ENCODE measurements around the gene COG3. TPM values are rescaled to one million over a fixed set of nuclear protein-coding genes. Genes with fewer than 3 reads are reported as not detected.

COG3 gene
- total RNA-seq, 2 donors from 2014 or later, result 37.7 to 76.0 TPM

DNA sequence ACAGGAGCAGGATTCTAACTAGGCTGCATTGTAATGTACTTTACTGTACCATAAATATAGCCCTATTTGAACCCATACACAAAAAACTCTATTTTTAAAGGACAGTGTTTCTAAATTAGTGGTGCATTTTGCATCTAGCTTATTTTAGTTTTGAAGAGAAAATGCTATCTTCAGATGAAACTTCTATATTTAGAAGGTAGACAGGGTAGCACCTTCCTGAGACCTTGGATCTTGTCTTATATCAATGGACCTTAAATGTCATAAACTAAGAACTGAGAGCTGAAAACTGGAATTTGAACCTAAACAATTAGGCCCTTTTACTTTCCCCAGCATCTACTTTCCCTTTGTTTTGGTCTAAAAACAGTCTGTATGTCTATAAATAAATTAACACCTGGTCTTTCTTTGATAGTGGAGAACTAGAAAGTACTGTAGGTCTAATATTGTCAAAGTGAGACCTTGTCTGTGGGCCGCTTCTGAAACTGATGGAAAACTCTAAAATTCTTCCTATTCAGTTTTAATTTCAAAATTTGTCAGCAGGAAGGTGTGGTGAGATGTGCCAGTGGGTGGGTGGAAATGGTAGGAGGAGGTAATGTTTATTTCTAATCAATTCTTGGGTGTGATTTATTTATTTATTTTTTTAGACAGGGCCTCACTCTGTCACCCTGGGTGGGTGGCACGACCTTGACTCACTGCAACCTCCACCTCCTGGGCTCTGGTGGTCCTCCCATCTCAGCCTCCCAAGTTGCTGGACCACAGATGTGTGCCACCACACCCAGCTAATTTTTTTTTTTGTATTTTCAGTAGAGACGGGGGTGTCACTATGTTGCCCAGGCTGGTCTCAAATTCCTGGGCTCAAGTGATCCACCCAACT lies 10.1 kb downstream of the COG3 start:
- DNase-seq (ENCODE audit: low spot score), result no peak
- WGBS, result 92% methylated on average over 3 of the region's 3 CpGs
- no peak for TF ChIP-seq POLR2A (IDR thresholded peaks at IDR 0.05)
- TF ChIP-seq, protein P1, sequence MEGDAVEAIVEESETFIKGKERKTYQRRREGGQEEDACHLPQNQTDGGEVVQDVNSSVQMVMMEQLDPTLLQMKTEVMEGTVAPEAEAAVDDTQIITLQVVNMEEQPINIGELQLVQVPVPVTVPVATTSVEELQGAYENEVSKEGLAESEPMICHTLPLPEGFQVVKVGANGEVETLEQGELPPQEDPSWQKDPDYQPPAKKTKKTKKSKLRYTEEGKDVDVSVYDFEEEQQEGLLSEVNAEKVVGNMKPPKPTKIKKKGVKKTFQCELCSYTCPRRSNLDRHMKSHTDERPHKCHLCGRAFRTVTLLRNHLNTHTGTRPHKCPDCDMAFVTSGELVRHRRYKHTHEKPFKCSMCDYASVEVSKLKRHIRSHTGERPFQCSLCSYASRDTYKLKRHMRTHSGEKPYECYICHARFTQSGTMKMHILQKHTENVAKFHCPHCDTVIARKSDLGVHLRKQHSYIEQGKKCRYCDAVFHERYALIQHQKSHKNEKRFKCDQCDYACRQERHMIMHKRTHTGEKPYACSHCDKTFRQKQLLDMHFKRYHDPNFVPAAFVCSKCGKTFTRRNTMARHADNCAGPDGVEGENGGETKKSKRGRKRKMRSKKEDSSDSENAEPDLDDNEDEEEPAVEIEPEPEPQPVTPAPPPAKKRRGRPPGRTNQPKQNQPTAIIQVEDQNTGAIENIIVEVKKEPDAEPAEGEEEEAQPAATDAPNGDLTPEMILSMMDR (IDR thresholded peaks at IDR 0.05), result no peak
- no peak for TF ChIP-seq POLR2AphosphoS5 (IDR thresholded peaks at IDR 0.05)
- no peaks in the 10 kb centered on the region for H3K27me3 ChIP-seq (replicated peaks; ENCODE audit: insufficient read depth)
- H3K27ac ChIP-seq, result no peak overlapping the region
- H3K4me1 ChIP-seq (replicated peaks), result no peaks in the 10 kb centered on the region
- no peaks in the 10 kb centered on the region for H3K9me3 ChIP-seq
- H3K36me3 ChIP-seq, result no peaks in the 10 kb centered on the region
- no peak overlapping the region for H3K4me3 ChIP-seq
- intact Hi-C loops (cut with DNase I), result no loop called here

DNA sequence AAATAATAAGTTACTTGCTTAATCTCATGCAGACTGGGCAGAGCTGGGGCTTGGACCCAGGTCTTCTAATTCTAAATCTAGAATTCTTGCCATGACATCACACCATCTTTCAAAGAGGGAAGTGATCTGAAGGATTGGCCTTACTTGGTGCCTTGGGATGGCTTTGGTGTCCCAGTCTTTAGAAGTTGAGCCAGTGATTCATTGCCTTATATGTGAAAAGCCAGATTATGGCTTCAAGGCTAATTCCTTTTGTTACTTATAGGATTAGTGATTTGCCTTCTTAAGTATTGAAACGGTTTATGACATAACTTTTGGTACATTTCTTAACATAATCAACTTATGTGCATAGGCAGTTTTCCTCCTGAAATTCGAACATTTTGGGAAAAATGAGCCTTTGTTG lies 14.9 kb downstream of the COG3 start:
- intact Hi-C loops (cut with DNase I), result no loop called here
- Histone ChIP-seq H3K27me3 (replicated peaks; ENCODE audit: insufficient read depth) (no peaks in the 10 kb centered on the region), H3K36me3 (no peaks in the 10 kb centered on the region), H3K4me1 (replicated peaks) (no peaks in the 10 kb centered on the region), H3K4me3 (no peak overlapping the region), H3K27ac (no peak overlapping the region), H3K9me3 (no peaks in the 10 kb centered on the region)
- no peak for TF ChIP-seq POLR2AphosphoS5 (IDR thresholded peaks at IDR 0.05)
- TF ChIP-seq POLR2A (IDR thresholded peaks at IDR 0.05), result no peak
- TF ChIP-seq, protein P1 (IDR thresholded peaks at IDR 0.05), result no peak
- no peak for DNase-seq (ENCODE audit: low spot score)
- 91% methylated on average over 2 of the region's 2 CpGs for WGBS

DNA sequence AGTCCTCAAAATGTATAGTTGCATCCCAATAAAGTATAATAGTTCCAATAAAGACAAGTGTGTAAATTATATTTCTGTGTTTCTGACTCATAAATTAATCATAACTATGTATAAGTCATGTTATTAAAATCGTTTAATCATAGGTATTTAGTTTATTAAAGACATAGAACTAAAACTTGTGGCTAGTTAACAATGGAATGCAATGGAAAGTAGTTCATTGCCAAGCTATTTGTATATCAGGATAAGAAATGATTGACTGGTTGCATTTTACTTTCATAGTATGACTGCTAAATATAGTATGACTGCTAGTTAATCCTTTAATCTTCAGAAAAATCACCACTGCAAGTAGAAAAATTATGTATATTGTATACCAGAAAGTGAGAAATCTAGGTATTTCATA lies 16.9 kb downstream of the COG3 start:
- Histone ChIP-seq H3K27me3 (replicated peaks; ENCODE audit: insufficient read depth) (no peaks in the 10 kb centered on the region), H3K36me3 (peaks cover 0 to 1% of the 10 kb centered on the region in 2 donors), H3K4me1 (replicated peaks) (no peaks in the 10 kb centered on the region), H3K9me3 (no peaks in the 10 kb centered on the region), H3K27ac (no peak overlapping the region), H3K4me3 (no peak overlapping the region)
- intact Hi-C loops (cut with DNase I), result no loop called here
- TF ChIP-seq, protein P1 (IDR thresholded peaks at IDR 0.05), result no peak
- TF ChIP-seq POLR2A (IDR thresholded peaks at IDR 0.05) (no peak), POLR2AphosphoS5 (IDR thresholded peaks at IDR 0.05) (no peak)
- WGBS, result 56% methylated on average over 1 of the region's 1 CpG
- no peak for DNase-seq (ENCODE audit: low spot score)

DNA sequence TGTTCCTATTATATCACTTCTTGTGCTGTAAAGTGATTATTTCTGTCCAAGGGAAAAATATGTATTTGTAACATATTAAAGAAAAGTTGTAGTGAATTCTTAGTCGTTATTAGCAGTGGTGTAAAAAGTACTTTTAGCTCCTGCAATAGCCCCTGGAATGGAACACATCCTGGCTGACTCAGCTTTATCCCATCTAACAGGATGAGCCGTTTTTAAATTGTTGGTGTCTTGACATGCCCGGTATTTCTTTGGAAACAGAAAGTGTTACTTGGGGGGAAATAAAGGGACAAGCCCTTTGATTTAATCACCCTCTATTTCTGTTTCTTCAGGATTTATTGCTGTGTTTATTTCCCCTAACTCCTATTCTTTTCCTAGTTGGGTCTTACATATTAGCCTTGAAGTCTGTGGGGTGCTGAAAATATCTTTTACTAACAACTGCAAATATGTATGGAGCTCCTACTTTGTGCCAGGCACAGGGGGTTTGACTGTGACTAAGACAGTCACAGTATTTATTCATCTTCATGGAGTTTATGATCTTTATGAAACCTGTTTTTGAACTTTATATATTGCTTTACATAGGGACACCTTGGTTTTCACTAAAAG lies 17.9 kb downstream of the COG3 start:
- H3K9me3 ChIP-seq, result no peaks in the 10 kb centered on the region
- intact Hi-C loops (cut with DNase I), result no loop called here
- H3K36me3 ChIP-seq, result peaks cover 0 to 6% of the 10 kb centered on the region in 2 donors
- H3K27ac ChIP-seq, result peak overlapping the region in 1 of 2 donors; percentile 16
- no peaks in the 10 kb centered on the region for H3K27me3 ChIP-seq (replicated peaks; ENCODE audit: insufficient read depth)
- no peak for DNase-seq (ENCODE audit: low spot score)
- no peak overlapping the region for H3K4me3 ChIP-seq
- peak; percentile 24 for TF ChIP-seq POLR2AphosphoS5 (IDR thresholded peaks at IDR 0.05)
- TF ChIP-seq, protein P1 (IDR thresholded peaks at IDR 0.05), result no peak
- 25% methylated on average over 3 of the region's 3 CpGs for WGBS
- H3K4me1 ChIP-seq (replicated peaks), result no peaks in the 10 kb centered on the region
